Myocyte (in vitro differentiated cells): ENCODE results near the gene SKOR1. TPM values are rescaled to one million over a fixed set of nuclear protein-coding genes. Genes with fewer than 3 reads are reported as not detected.

Experiments
- DNase-seq: peaks from one replicate; pipeline ENCODE4 v3.0.0-alpha.2; 2012; ENCODE audit warnings: low read depth
- total RNA-seq: library from RNA; depleted of rRNA; stranded (reverse); fragments of >200 nt; gene quantifications from 2 replicates; pipeline ENCODE4 v1.2.3, GENCODE V29; 2014

The SKOR1 gene
- total RNA-seq, 1 donor from 2014 or later, result 0.08 TPM

DNA sequence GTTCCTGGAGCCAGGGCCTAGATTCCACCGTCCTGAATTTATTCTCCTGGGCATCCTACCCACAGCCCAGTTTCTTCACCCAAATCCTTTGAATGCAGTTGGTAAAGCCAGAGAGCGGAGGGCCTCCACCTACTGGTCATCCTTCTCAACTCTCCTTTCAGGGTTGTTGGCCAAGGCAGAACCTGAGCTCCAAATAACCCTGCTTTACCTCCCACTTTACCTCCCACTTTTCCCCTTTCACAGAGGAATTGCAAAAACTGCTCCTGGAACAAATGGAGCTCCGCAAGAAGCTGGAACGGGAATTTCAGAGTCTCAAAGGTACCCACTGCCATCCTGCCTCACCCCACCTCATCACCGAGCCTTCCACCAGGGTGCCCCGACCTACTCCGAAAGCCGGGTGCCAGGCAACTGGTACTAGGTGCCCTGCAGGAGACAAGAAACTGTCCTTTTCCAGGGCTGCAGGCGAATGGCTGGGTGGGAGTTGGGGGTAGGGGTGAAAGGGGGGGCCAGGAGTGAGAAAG lies 6.8 kb downstream of the SKOR1 start:
- DNase-seq, result peak; percentile 33

DNA sequence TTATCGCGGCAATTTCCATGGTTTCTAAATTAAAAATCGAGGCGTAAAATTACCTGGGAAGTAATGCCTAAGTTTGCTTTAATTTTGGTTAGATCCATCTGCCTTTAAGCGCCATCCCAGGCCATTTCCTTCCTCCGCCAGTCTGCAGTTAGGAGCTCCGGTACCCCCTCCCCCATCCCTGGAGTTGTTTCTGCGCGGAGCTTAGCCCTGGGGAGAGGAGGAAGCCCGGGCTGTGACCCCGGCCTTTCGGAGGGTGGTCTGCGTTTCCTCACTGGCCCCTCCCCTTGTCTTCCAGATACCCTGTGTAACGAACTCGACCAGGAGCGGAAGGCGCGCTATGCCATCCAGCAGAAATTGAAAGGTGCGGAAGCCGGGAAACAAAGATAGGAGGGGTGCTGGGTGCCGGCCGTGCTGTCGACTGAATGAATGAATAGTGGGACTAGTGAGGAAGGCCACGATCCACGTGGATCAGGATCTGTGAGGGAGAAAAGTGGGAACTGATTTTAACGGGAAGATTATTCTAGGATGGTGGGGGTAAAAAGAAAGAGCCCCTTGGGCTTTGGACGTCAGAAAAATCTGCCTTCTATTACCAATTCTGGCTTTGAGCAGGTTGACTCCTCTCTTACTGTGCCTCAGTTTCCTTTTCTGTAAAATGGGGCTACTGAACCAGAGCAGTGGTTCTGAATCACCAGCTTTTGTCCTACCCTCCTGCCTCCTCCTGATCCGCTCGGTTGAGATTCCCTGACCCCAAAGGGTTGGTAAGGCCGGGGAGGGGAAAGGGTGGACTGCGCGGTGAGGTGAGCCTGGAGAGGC lies 7.8 kb downstream of the SKOR1 start:
- DNase-seq, result no peak

- DNase-seq, result peak; percentile 33
Measured at GRCh38 chr15:67833710-67834511, 8.6 kb downstream of the SKOR1 start.

- no peak for DNase-seq
Measured at GRCh38 chr15:67834581-67835296, 9.4 kb downstream of the SKOR1 start.

- DNase-seq, result no peak
Measured at GRCh38 chr15:67835297-67836133, 10.2 kb downstream of the SKOR1 start.

DNA sequence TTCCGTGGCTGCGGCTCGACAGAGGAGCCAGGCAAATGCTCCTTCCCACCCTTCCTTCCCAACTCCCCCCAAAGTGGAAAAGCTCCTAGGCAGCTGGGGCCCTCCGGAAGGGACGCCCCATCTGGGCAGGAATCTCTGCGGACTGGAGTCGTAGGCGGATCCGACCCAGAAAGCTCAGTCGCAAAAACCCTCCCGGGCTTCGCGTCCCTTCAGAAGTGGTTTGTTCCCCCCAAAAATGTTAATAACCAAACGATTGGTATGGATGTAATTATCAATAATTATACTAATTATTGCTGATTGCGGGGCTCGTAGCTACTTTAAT lies 10.8 kb downstream of the SKOR1 start:
- DNase-seq, result no peak

GRCh38 chr15:67836477-67836876 lies 11.2 kb downstream of the SKOR1 start:
- peak; percentile 49 for DNase-seq

DNA sequence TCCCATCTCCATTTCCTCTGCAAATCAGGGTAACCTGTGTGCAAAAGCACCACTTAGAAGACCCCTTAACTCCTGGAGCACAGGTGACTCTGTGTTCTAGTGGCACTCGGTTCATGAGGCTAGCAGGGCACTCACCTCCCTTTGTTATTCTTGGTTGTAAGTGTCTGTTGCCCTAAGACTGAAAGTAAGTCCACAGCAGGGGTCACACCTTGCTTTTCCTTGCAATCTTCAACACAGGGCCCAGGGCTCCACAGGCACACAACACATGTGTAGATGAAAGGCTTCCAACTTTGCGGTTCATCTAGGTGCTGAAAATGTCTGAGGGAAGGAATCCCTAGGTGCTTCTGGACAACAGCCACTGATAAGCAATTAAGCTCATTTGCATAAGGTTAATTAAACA lies 11.6 kb downstream of the SKOR1 start:
- DNase-seq, result no peak

GRCh38 chr15:67838789-67839332 lies 13.6 kb downstream of the SKOR1 start:
- DNase-seq, result peak; percentile 51

DNA sequence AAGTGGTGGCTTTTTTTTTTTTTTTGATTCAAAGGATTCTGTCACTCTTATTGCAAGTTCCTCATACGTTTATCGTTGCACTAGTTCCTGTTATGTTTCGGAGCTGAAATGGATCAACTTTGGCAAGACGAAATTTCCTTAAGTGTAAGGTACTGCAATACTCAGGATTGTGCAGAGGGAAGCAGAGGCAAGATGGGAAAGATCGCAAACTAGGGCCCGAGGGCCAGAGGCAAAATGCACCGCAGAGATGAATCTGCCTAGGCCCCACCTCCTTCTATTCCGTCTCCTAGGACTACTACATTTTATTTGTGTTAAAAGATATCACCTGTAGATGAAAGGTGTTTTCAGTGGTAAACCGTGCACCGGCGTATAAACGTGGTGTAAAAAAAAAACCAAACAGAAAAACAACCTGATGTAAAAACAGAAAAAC lies 14.2 kb downstream of the SKOR1 start:
- DNase-seq, result peak; percentile 65

DNA sequence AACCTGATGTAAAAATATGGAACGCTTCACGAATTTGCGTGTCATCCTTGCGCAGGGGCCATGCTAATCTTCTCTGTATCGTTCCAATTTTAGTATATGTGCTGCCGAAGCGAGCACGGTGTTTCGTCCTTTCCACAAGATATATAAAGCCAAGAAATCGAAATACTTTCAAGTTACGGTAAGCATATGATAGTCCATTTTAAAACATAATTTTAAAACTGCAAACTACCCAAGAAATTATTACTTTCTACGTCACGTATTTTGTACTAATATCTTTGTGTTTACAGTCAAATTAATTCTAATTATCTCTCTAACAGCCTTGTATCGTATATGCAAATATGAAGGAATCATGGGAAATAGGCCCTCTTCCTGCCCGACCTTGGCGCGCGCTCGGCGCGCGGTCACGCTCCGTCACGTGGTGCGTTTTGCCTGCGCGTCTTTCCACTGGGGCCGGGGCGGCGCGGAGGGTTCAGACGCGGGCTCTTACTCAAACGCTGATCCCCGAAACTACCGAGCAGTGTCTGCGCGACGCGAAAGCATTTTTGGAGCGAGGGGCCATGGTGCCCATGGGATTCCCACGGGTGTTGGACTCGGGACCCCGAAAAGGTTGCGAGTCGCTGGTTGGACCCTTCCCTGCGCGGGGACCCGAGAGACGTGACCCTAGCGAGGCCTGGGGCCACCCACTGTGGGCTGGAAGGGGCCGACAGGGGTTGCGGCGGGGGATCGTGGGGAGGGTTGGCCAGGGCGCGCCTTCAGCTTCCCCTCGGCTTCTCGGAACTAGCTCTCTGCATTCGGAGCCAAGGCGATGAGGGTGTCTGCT lies 14.8 kb downstream of the SKOR1 start, which contains the start of gene RNU6-1:
Gene RNU6-1 (minus strand): TSS at position 117 of the 820 bp plus-strand sequence.
- DNase-seq, result peak; percentile 92

DNA sequence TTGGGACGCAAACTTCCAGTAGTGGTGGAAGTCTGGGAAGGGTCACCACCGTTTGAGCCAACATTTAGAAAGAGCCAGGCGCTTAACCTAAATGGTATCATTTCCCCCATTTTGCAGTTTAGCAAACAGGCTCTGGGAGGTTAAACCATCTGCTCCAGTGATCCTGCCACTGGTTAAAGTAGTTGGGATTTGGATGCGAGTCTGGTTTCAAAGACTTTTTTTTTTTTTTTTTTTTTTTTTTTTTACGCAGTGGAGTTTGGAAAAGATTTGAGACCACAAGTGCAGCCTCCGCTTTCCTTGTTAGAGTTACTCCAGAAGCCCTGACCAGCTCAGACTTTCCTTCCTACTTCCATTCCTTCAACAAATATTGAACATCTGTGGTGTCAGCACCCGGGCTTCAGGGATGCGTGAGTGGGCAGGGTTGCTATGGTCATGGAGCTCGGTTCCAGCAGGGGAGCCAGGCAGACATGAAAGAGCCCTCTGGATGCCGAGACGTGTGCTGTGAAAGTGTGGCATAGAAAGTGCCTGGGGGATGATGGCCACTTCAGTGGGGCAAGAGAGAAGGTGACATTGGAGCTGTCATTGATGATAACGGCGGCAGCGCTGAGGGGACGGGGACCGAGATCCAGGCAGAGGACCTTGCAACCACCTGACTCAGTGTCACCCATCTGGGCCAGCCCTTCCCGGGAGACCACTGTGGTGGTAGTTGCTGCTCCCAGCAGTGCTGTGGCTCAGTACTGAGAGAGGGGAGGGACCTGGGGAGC lies 15.6 kb downstream of the SKOR1 start:
- peak; percentile 52 for DNase-seq

- DNase-seq, result no peak
Measured at GRCh38 chr15:67841513-67841762, 16.1 kb downstream of the SKOR1 start.

DNA sequence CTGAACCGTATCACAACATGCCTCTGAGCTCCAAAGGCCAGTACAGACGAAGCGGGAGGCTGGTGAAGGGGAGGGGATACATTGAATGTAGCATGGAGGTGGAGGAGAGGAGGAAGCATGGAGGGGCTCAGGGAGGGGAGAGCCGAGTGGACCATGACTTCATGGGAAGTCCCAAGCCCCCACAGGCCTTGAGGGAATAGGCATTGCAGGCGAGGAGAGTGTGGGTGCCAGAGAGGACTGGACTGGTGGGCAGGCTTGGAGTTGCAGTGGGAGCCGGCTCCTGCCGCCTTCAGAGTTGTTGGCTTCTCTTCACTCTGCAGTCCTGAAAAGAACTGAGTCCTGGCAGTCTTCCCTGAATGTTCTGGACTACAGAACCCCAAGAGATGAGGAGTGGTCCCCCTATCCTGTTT lies 17.8 kb downstream of the SKOR1 start:
- no peak for DNase-seq

GRCh38 chr15:67843571-67844387 lies 18.5 kb downstream of the SKOR1 start:
- no peak for DNase-seq

- no peak for DNase-seq
Measured at GRCh38 chr15:67845974-67846373, 20.7 kb downstream of the SKOR1 start.

- no peak for DNase-seq
Measured at GRCh38 chr15:67849538-67849937, 24.2 kb downstream of the SKOR1 start.

DNA sequence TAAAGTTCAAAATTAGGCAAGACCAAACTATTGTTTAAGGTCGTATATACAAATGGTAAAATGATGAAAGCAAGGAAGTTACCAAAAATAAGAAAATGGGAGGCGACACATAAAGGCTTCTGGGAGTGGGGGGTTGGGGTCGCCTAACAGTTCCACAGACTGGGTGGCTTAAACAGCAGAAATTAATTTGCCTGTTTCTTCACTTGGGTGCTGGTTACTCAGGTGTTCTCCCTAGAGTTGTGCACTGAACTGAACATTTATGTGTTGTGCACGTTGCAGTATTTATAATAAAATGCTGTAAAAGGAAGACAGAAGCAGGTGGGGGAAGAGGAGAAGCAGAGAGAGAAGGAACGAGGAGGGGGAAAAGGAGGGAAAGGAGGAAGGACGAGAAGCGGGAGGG lies 25.0 kb downstream of the SKOR1 start:
- no peak for DNase-seq
